ENCODE measurements around the gene MDC1.
"Not testable (repeated sequence)": the region's sequence is repeated elsewhere in the genome, so short reads cannot be mapped to it uniquely, and the experiment has no call there.

The MDC1 gene

DNA sequence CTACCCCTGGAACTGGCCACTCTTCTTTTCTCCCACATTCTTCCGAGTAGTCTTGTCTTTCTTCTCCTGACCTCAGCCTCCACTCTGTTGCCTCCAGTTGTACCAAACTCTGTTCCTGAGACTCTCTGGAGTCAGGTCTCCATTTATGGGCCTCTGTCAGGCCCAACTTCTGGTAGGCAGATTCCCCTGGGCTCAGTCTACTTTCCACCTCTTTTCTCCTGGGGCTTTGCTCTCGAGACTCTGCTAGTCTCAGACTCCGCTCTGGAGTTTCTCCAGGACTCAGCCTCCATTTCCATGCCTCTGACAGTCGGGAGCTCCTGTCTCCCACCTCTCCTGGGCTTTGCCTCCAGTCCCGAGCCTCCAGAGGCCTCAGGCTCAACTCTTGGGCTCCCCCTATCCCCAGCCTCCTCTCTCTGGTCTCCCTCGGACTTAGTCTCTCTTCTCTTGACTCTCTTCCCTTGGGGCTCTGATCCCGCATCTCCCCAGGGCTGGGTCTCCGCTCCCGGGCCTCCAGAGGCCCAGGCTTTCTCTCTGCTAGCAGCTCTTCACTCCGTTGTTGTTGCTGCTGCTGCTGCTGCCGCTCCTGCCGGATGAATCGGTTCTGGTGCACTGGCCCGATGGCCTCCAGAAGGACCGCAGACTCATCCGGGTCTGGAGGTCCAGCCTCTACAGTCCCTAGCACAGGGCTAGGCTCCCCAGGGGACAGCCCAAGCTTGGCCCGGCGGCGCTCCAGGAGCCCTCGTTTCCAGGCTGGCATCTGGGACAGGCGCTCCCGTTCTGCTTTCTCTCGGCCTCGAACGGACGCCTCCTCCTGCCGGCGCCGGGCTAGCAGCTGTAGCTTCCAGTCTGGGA is 31.7 kb downstream of the MDC1 start:
- DNase-seq (ENCODE audit: low read depth, low spot score) = no peak

DNA sequence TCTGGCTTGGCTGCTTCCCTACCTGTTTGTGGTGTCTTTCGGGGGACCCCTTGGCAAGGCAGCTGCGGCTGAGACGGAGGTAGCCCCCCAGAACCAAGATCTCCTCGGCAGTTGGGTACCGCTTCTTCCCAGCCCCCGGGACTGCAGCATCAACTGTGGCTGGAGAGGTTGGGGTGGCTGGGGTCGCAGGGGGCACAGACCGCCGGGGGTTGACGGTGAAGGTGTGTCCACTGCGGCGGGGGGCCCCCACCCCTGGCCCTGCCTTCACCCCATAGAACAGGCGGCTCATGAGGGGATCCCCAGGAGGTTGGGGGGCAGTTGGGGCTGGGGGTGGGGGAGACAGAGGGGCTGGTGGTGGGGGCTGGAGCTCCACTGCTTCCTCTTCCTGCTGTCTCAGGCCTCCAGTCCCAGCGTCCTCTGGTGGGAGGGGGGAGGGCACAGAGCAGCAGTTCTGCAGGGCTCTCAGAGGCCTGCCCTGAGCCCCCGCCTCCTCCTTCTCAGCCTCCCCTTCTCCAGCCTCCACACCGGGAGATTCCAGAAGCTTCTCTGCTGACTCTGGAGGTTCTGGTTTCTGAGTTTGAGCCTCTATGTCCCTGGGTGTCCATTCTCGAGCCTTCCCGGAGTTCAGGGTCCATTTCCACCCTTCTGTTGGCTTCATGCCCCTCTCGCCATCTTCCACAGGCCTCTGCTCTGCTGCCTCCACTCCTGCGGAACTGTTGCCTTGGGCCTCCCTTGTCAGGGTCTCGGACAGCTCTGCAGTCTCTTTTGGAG is 32.5 kb downstream of the MDC1 start:
- no peak for DNase-seq (ENCODE audit: low read depth, low spot score)
- H3K27ac ChIP-seq = peak overlapping the region; percentile 98

More for the DNA sequence above, 31.7 kb downstream of the MDC1 start:
- H3K27ac ChIP-seq = peak overlapping the region; percentile 98

DNA sequence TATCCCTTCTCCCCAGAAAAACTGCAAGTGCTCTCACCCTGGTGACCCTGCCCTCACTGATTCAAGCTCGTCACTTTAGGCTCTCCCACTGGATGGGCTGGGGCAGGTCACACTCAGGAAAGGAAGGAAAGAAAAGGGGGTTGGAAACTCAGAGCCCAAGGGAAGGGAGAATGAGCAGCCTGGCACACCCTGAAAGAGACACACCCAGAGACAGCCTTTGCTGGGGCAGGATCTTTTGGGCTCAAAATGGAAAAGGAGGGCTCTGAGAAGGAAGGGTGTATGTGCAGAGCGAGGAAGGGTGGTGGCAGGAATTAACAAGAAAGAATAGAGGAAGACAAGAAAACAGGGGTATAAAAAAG is 33.1 kb downstream of the MDC1 start:
- DNase-seq (ENCODE audit: low read depth, low spot score) = no peak
- peak overlapping the region; percentile 98 for H3K27ac ChIP-seq

DNA sequence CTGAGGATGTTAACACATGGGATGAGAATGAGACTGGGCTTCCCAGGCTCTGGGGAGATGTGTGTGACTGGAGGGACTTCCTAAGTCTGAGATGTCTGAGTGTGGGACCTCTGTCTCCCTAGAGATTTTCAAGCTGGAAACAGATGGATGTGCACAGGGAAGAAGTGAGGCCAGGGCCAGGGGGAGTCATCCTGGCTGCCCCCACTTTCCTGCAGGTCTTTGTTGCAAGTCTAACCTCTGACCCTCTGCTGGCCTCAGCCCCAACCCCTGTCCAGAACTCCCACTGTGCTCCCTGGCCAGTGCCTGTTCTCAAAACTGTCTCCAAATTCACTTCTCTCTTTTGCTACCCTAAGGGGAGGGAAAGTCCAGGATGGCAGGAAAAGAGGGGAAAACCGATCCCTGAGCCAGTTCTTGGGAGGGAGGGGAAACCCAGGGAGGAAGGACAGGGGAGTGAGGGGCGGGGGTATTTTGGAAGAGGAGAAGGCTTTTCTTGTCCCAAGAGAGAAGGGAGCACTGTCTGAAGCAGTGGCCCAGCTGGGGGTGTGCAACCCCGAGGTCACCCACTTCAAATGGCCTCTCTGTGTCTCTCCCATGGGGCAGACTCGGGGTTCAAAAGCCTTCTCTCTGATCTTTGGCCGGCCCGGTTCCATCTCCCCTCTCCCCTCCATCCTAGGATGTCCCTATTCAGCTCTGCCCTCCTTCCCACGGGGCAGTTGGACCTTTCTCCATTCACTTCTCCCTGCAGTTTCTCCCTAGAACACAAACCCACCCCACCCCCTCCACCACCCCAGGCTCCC is 33.7 kb downstream of the MDC1 start:
- H3K27ac ChIP-seq = peak overlapping the region; percentile 98
- DNase-seq (ENCODE audit: low read depth, low spot score) = no peak

DNA sequence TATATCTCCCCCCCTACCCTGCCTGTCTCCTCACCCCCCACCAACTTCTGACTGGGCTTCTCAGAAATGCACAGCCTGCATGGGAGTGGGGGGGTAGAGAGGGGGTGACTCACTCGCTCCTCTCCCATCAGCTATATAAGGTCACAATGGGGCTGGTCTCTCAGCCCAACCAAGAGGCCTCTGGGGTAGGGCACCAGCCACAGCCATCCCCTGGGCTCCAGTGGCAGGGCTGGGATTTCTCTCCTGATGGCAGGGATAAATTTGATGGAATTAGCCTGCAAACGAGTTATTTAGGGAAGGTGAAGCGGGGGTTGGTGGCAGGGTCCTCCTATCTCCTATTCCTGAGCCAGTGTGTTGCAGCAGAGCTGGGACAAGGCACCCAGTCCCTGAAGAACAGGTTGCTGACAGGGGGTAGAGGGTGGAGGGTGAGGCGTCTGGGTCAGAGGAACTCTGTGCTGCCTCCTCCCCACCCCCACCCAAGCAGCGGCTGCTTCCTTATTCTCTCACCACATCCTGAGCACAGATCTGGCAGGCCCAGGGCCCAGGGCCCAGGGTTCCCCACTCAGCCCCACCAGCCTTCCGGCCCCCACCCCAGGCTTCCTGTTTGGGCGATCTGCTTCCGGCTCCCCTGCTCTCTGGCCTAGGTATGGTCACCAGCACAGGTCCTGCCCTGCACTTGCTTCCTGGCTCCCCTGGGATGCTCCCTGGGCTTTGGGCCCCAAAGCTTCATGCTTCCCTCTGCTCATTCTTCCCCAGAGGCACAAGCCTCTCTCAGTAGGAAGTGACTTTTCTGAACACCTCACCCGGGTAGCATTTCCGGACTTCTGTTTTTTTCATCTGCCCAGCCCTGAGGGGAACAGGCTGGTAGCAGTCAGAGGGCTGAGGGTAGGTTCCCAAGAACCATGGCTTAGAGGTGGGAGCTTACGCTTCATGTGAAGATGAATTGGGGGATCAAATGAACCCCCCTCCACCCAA is 34.7 kb downstream of the MDC1 start:
- peak overlapping the region; percentile 98 for H3K27ac ChIP-seq
- DNase-seq (ENCODE audit: low read depth, low spot score) = no peak

DNA sequence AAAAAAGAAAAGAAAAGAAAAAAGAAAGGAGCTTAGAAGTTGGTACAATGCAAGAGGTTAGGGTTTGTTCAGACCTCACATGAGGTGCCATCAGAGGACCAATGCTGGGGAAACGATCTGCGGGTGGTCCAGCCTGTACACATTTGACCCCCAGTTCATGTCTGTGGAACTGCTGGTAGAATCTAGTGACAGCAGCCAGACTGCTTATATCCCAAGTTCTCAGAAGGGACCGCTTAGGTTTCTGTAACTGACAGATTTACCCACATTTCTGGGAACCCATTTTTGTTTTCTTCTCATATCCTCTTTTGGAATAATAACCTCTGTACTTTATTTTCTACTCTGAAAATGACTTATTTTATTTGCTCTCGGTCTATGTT is 35.3 kb downstream of the MDC1 start:
- DNase-seq (ENCODE audit: low read depth, low spot score) = no peak
- H3K27ac ChIP-seq = peak overlapping the region; percentile 98

DNA sequence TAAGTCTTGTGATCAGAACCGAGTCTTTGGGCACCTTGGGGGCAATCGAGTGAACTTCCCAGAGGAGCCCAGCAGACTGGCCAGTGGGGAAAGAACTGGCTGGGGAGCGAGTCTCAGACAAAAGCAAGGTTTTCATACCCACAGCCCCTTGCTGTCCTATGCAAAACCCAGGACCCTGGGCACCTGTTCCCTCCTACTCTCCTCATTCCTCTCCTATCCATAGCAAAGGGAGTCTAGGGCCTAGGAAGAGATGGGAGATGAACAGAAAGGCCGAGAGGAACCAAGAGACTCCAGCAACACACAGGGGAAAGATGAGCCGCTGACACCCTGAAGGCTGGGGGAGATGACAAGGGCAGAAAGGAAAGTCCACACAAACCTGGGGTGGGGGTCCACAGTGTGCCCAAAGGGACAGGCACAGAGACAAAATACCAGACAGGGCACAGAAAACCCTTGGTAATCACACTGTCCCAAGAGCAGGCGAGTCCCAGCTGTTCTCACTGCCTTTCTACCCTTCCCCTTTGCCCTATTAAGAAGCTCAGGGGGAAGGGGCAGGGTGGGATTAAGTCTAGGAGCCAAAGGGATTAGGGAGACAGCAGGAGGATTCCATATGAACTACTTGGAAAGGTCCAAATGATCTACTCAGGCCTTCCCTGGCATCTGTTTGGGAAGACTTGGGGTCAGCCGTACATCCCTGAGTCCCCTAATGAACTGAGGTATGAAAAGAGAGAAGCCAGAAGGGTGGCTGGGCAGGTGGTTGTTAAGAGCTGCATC is 37.1 kb downstream of the MDC1 start:
- peak overlapping the region; percentile 98 for H3K27ac ChIP-seq
- no peak for DNase-seq (ENCODE audit: low read depth, low spot score)

DNA sequence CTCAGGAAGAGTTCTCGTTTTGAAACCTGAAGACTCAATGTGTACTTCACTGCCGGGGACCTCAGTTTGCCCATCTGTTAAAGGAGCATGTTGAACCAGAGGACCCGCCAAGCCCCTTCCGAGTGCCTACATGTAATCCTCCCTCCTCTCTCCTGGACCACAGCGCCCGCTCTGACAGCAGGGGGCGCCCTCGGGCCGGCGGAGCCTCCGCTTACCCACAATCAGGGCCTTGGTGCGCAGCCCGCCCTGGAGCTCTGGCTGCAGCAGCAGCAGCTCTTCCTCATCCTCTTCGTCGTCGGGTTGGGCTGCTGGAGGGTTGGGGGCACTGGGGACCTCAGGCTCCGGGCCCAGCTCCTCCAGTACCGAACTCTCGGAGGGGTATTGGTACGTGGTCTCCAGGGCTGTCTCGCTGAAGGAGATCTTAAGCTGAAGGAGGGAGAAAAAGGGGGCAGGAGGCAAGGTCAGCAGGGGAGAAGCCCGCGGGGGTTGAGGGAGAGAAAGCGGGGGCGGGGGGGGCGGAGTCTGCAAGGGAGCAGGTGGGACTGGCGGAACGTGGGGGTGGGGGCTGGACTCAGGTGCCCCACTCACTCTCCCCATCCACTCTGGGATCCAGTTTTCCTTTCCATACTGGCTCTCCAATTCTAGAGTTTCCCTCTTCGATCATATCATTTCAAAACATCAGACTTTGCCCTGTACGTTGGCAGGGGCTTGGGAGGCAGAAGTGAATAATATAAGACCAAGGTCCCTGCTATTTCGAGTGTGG is 37.9 kb downstream of the MDC1 start:
- H3K27ac ChIP-seq = peak overlapping the region; percentile 98
- no peak for DNase-seq (ENCODE audit: low read depth, low spot score)

DNA sequence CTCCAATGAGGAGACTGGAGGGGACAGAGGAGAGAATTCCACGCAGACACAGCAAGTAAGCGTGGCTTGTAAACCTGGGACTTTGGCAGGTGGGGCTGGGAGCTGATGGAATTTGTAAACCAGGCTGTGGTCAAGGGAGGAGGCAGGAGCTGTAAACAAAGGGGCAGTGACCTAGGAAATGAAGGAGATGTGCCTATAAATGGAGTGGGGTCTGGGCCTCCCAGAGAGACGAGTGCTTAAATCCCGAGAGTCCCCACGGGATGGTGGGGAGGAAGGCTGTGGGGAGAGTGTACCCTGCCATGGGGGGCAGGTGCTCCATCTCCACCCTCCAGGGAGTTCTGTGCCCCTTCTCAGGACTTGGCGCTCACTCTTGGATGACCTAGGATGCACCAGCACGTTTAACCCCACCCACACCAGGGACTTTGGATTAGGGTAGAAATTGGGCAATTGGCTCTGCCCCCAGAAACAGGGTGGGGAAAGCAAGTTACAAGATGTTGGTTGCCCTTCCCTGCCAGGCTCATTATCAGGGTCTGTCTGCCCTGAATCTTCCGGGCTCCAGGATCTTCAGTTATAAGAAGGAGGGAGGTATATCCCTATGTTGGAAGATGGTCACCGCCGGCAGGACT is 40.3 kb downstream of the MDC1 start:
- no peak for DNase-seq (ENCODE audit: low read depth, low spot score)
- no peak overlapping the region for H3K27ac ChIP-seq

DNA sequence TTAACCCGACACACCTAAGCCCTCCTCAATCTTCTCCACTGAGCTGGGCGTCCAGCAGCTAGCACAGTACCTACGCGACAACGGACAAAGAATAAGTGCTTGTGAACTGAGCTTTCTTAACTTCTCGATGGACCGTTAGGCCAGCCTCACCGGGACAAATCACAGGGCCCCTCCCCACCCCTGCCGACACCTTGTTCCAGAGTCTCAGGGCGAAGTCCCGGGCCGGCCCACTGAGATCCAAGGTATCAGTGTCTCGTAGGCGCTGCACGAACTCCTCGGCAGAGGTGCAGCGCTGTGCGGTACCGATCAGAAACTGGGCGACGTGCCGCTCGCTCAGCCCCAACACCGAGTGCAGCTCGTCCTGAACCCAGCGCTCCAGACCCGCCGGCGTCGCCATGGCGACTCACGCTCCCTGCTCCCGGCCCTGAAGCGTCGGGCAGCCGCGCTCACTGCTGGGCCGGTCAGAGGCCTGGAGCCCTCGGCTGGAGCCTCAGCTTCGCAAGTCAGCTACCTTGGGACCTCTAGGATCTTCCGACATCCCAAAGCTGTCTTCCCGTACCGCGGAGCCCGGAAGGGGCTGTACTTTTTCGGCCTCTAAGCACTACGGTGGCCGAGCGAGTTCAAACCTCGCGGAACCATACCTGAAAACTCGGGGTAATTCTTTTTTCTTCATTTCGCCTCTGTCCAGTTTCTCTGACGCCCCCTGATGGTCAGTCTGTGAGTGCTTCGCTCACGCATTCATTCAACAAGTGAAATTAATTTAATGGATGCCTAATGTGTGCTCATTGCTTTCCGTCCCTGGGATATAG is 44.4 kb downstream of the MDC1 start, which contains the start of gene DHX16:
Gene DHX16 (minus strand): TSS at position 562 of the 809 bp plus-strand sequence. CDS start 165 bp downstream, at position 397.
- H3K27ac ChIP-seq = peak within 1 kb of the TSS; percentile 59
- DNase-seq (ENCODE audit: low read depth, low spot score) = peak; percentile 93

DNA sequence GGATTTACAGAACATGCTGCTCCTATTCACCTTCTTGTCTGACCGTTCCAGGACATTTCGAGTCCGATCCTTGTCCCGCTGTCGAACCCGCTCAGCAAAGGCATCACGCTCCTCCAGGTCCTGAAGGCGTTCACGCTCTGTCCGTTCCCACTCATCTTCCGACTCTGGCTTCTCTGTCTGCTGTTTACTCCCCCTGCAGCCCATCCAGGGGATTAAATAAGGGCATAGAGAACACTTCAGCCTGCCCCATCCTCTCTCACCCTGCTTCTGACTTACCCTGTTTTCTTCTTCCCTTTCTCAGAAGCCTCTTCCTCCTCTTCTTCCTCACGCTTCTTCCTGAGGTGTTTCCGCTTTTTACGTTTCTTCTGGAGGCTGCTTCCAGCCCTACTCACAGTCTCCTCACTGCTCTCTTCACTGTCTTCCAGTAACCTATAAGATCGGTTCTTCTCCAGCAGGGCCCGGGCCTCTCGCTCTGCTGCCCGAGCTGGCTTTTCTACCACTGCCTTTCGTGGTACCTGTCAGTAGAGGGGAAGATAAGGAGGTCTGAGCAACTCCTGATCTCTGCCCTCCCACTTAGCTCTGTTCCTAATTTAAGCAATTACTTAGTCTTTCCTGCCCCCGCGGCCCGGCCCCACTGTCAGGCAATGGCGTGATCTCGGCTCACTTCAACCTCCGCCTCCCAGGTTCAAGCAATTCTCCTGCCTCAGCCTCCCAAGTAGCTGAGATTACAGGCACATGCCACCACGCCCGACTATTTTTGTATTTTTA is 46.1 kb downstream of the MDC1 start:
- no peak overlapping the region for H3K27ac ChIP-seq
- no peak for DNase-seq (ENCODE audit: low read depth, low spot score)

DNA sequence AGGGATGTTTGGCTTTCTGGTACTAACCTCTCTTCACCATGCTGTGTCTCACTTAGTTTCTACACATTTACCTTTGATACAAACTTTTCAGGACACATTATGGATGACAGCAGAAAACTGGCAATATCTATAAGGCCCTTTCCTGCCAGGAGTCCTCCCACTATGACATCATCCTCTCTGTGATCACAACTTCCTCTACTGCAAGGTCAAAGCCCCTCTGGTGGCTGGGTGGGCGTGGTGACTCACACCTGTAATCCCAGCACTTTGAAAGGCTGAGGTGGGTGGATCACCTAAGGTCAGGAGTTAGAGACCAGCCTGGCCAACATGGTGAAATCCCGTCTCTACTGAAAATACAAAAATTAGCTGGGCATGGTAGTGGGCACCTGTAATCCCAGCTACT is 50.8 kb downstream of the MDC1 start:
- not testable (repeated sequence) for DNase-seq (ENCODE audit: low read depth, low spot score); H3K27ac ChIP-seq

DNA sequence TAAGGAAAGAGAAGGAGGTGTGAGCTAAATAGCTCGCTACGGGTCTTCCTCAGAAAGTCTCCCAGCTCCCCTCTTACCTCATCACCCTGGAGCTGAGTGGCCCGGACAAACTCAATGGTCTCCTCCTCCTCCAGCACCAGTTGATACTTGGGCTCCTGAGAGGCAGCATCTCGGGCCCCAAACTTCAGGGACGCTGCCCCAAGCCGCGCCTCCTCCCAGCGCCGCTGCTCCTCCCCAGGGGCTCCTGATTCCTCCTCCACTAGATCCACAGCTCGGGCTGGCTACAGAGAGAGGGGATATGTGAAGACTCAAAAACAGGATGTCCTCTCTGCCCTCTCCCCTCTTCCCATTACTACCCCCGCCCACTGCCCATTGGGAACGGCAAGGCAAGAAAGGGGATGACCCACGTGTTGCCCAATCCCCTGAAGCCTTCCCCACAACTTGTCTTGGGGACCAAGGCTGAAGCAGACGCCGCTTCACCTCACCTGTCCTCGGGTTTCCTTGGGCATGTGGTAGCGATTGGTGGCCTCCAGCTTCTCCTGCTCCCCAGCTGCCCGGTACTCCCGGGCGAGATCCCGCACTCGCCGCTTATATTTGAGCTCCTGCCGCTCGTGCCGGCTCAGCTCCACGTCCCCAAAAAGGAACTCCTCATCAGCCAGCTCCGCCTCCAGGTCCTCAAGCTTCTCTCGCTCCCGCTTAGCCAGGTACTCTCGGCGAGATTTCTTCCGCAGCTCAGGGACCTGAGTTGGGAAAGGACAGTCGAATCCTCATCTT is 51.9 kb downstream of the MDC1 start:
- no peak overlapping the region for H3K27ac ChIP-seq
- no peak for DNase-seq (ENCODE audit: low read depth, low spot score)

DNA sequence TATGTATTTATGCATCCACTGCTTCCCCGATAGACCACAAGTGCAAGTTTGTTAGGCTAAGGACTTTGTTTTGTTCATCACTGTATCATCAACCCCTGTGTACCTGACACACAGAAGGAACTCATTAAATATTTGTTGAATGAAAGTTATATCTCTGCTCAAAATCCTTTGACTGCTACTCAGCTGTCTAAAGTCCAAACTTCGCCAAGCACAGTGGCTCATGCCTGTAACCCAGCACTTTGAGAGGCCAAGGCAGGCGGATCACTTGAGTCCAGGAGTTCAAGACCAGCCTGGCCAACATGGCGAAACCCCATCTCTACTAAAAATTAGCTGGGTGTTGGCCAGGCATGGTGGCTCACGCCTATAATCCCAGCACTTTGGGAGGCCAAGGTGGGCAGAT is 59.2 kb downstream of the MDC1 start:
- not testable (repeated sequence) for DNase-seq (ENCODE audit: low read depth, low spot score); H3K27ac ChIP-seq

DNA sequence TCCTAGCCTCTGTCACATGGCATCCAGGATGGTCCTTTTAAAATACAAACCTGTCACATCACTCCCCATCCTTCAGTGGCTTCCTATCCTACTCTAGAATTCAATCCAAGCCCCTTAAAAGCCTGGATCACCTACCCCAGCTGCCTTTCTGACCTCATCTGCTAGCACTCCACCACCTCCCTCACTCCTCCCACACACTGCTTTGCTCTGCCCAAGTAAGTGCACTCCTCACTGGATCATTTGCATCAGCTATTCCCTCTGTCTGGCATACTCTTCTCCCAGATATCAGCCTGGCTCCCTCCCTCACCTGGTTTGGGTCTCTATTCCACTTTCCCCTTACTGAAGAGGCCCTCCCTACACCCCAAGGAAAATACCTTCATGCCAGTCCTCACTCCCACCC is 59.6 kb downstream of the MDC1 start:
- DNase-seq (ENCODE audit: low read depth, low spot score) = no peak
- no peak overlapping the region for H3K27ac ChIP-seq

Measured in epithelial cell of prostate (primary cell).